Activated T-helper 9 cell treated with anti-CD3 and anti-CD28 coated beads, Interleukin-2, amount 50 U/mL, for 16 hours (primary cell): Measurements from ENCODE around the gene CSTPP1.
A peak's percentile ranks its signal among the peaks of the same experiment; 100 is the strongest.

Source experiments
- DNase-seq: peaks from one replicate; pipeline ENCODE4 v3.0.0-alpha.2; 2020; ENCODE audit warnings: low read depth

CSTPP1 gene

GRCh38 chr11:47163193-47163592 is 226.6 kb downstream of the CSTPP1 start:
- DNase-seq, result no peak

GRCh38 chr11:47163898-47164297 is 227.3 kb downstream of the CSTPP1 start:
- DNase-seq, result no peak

GRCh38 chr11:47164321-47164720 is 227.8 kb downstream of the CSTPP1 start:
- DNase-seq, result no peak

- DNase-seq, result no peak
Observed at GRCh38 chr11:47165253-47165840, 228.8 kb downstream of the CSTPP1 start.

GRCh38 chr11:47166368-47166767 is 229.8 kb downstream of the CSTPP1 start:
- DNase-seq, result no peak

- DNase-seq, result no peak
Observed at GRCh38 chr11:47171061-47171838, 234.7 kb downstream of the CSTPP1 start.

GRCh38 chr11:47171856-47172255 is 235.3 kb downstream of the CSTPP1 start:
- no peak for DNase-seq

GRCh38 chr11:47172740-47173336 is 236.3 kb downstream of the CSTPP1 start:
- no peak for DNase-seq

- DNase-seq, result no peak
Observed at GRCh38 chr11:47175746-47176327, 239.3 kb downstream of the CSTPP1 start.

- peak; percentile 96 for DNase-seq
Observed at GRCh38 chr11:47176328-47177228, 240.0 kb downstream of the CSTPP1 start, which contains the start of gene ARFGAP2. ARFGAP2 (minus strand) TSS chr11:47176879; CDS start chr11:47176853, 26 bp downstream.

- peak; percentile 56 for DNase-seq
Observed at GRCh38 chr11:47177229-47177845, 240.8 kb downstream of the CSTPP1 start.

- DNase-seq, result no peak
Observed at GRCh38 chr11:47177846-47178245, 241.3 kb downstream of the CSTPP1 start.

- no peak for DNase-seq
Observed at GRCh38 chr11:47178316-47178715, 241.8 kb downstream of the CSTPP1 start.

GRCh38 chr11:47178737-47179654 is 242.4 kb downstream of the CSTPP1 start:
- DNase-seq, result no peak

- no peak for DNase-seq
Observed at GRCh38 chr11:47179655-47179991, 243.1 kb downstream of the CSTPP1 start.

- no peak for DNase-seq
Observed at GRCh38 chr11:47180006-47180787, 243.6 kb downstream of the CSTPP1 start.

- DNase-seq, result no peak
Observed at GRCh38 chr11:47181271-47181670, 244.7 kb downstream of the CSTPP1 start.

- DNase-seq, result no peak
Observed at GRCh38 chr11:47182380-47182779, 245.8 kb downstream of the CSTPP1 start.

GRCh38 chr11:47183031-47183856 is 246.7 kb downstream of the CSTPP1 start:
- DNase-seq, result no peak
